HepG2 (cell line): ENCODE measurements around the gene GUCY2F. TPM values are rescaled to one million over a fixed set of nuclear protein-coding genes. Genes with fewer than 3 reads are reported as not detected.

ENCODE experiments used
- ATAC-seq: fragments of 200-7000 bp; cut with Tn5 transposase; 3 replicates; pipeline ENCODE4 v1.9.1; 2020; ENCODE audit warnings: mild to moderate bottlenecking, moderate library complexity
- BruUV-seq: library from RNA; stranded (reverse); fragments of 400-500 nt; replicated peaks from 2 replicates; lab custom pipeline; 2021; lab: Mats Ljungman, UMichigan
- CTCF ChIA-PET: fragments of 300-600 bp; formaldehyde crosslinking; extraction: SDS; loops from one replicate; lab custom pipeline; 2021; ENCODE audit warnings: low total read pairs, inconsistent platforms, low intra/inter-chr PET ratio; lab: Yijun Ruan, JAX
- POLR2A ChIA-PET: fragments of 350-600 bp; sonication (Branson Sonifier 250); formaldehyde crosslinking; loops from one replicate; lab custom pipeline; 2020; ENCODE audit warnings: antibody characterized with exemption, inconsistent platforms; lab: Yijun Ruan, JAX
- DNase-seq: peaks from one replicate; pipeline ENCODE4 v3.0.0-alpha.2; 2015; ENCODE audit warnings: low spot score
- FAIRE-seq: peaks from 3 replicates; lab custom pipeline; 2011; peaks lifted over from hg19 to GRCh38; lab: Jason Lieb, UNC
- H2AFZ ChIP-seq: one replicate; pipeline ENCODE4 v1.6.1; 2011; ENCODE audit warnings: low read length, inconsistent platforms
- H3K27ac ChIP-seq: fragments of 300-600 bp; 3 replicates; pipeline ENCODE4 v1.8.0; 2011; ENCODE audit warnings: mixed run types, mild to moderate bottlenecking, mixed read lengths, low read length, inconsistent platforms; ENCODE audit not compliant: insufficient read depth; ENCODE audit errors: extremely low read length
- H3K27me3 ChIP-seq, 2 experiments: fragments of 200-600 bp in 1 of 2; 2 replicates in 1 of 2; 3 replicates in 1 of 2; pipeline versions ENCODE4 v1.6.0 to v1.8.0; 2011; ENCODE audit warnings: low read length in 2 of 2, mild to moderate bottlenecking in 2 of 2, moderate library complexity in 2 of 2, inconsistent platforms in 1 of 2; ENCODE audit not compliant: insufficient read depth in 2 of 2, control insufficient read depth in 1 of 2
- H3K36me3 ChIP-seq, 2 experiments: fragments of 200-600 bp in 1 of 2; replicated peaks in 1 of 2; 2 replicates in 1 of 2; 3 replicates in 1 of 2; pipeline versions ENCODE4 v1.5.1 to v1.8.0; 2011; ENCODE audit warnings: low read length in 2 of 2, inconsistent platforms in 1 of 2; ENCODE audit not compliant: insufficient read depth in 2 of 2, control insufficient read depth in 1 of 2
- H3K4me1 ChIP-seq: 2 replicates; pipeline ENCODE4 v1.5.1; 2012; ENCODE audit warnings: low read length, inconsistent platforms; ENCODE audit not compliant: insufficient read depth
- H3K4me2 ChIP-seq: 2 replicates; pipeline ENCODE4 v1.6.0; 2011; ENCODE audit warnings: low read depth, low read length, inconsistent platforms
- H3K4me3 ChIP-seq, 3 experiments: fragments of 200-600 bp in 1 of 3; sonication (generic), shearing (Covaris generic) in 1 of 3; replicated peaks in 1 of 3; 2 replicates each; pipeline ENCODE4 v1.5.1; 2011 to 2016; ENCODE audit warnings: low read length in 3 of 3, inconsistent platforms in 2 of 3, low read depth in 2 of 3, mild to moderate bottlenecking in 2 of 3, control low read depth in 1 of 3, mixed read lengths in 1 of 3; ENCODE audit not compliant: insufficient read depth in 1 of 3
- H3K79me2 ChIP-seq: one replicate; pipeline ENCODE4 v1.6.1; 2011; ENCODE audit warnings: low read length, inconsistent platforms; ENCODE audit not compliant: insufficient read depth
- H3K9ac ChIP-seq: 2 replicates; pipeline ENCODE4 v1.6.0; 2011; ENCODE audit warnings: mild to moderate bottlenecking, low read depth, low read length, inconsistent platforms; ENCODE audit not compliant: insufficient read depth
- H3K9me3 ChIP-seq: 2 replicates; pipeline ENCODE4 v1.5.1; 2012; ENCODE audit warnings: mild to moderate bottlenecking, low read length
- H4K20me1 ChIP-seq: 2 replicates; pipeline ENCODE4 v1.6.0; 2011; ENCODE audit warnings: inconsistent platforms, mild to moderate bottlenecking, low read length, moderate library complexity; ENCODE audit not compliant: insufficient read depth
- FLYWCH1 ChIP-seq: sonication (generic); formaldehyde crosslinking; IDR thresholded peaks from 2 replicates; pipeline ENCODE4 v1.8.1; 2023; ENCODE audit warnings: mild to moderate bottlenecking, missing genetic modification reagents
- MXD1 ChIP-seq: sonication (generic); formaldehyde crosslinking; IDR thresholded peaks from 2 replicates; pipeline ENCODE4 v1.4.0; 2020; ENCODE audit warnings: mild to moderate bottlenecking, missing genetic modification reagents
- MYC ChIP-seq: sonication (generic); formaldehyde crosslinking; IDR thresholded peaks from 2 replicates; pipeline ENCODE4 v1.9.0; 2021; ENCODE audit warnings: missing genetic modification reagents, borderline replicate concordance
- NR3C1 ChIP-seq: sonication (generic); formaldehyde crosslinking; IDR thresholded peaks from 2 replicates; pipeline ENCODE4 v1.4.0; 2020; ENCODE audit warnings: missing genetic modification reagents
- POGZ ChIP-seq: sonication (generic); formaldehyde crosslinking; IDR thresholded peaks from 2 replicates; pipeline ENCODE4 v1.4.0; 2020; ENCODE audit warnings: mild to moderate bottlenecking, missing genetic modification reagents
- SOX6 ChIP-seq, 2 experiments: fragments of 450-650 bp in 1 of 2; sonication (generic) in 1 of 2; formaldehyde crosslinking in 1 of 2; IDR thresholded peaks; 2 replicates each; pipeline versions ENCODE4 v1.4.0 to v1.6.1; 2017 to 2020; ENCODE audit warnings: antibody characterized with exemption in 1 of 2, mild to moderate bottlenecking in 1 of 2, missing genetic modification reagents in 1 of 2
- YY1 ChIP-seq: IDR thresholded peaks from 2 replicates; pipeline ENCODE4 v1.6.1; 2011; ENCODE audit warnings: low read length, low read depth, moderate library complexity, mild to moderate bottlenecking; ENCODE audit not compliant: insufficient read depth, insufficient replicate concordance
- ZFX ChIP-seq: sonication (generic); formaldehyde crosslinking; IDR thresholded peaks from 2 replicates; pipeline ENCODE4 v1.4.0; 2020; ENCODE audit warnings: mild to moderate bottlenecking, low read depth, missing genetic modification reagents, moderate library complexity
- ZNF160 ChIP-seq: sonication (generic); formaldehyde crosslinking; IDR thresholded peaks from 2 replicates; pipeline ENCODE4 v1.8.0; 2022; ENCODE audit warnings: mild to moderate bottlenecking, inconsistent platforms, missing genetic modification reagents
- ZNF235 ChIP-seq: sonication (generic); formaldehyde crosslinking; IDR thresholded peaks from 2 replicates; pipeline ENCODE4 v1.8.1; 2023; ENCODE audit warnings: mild to moderate bottlenecking, missing genetic modification reagents, borderline replicate concordance
- ZNF317 ChIP-seq: sonication (generic); formaldehyde crosslinking; IDR thresholded peaks from 2 replicates; pipeline ENCODE4 v1.5.0; 2020; ENCODE audit warnings: mild to moderate bottlenecking, missing genetic modification reagents
- ZNF34 ChIP-seq: sonication (generic); formaldehyde crosslinking; IDR thresholded peaks from 2 replicates; pipeline ENCODE4 v1.4.0; 2020; ENCODE audit warnings: mild to moderate bottlenecking, missing genetic modification reagents, borderline replicate concordance
- ZNF543 ChIP-seq: sonication (generic); formaldehyde crosslinking; IDR thresholded peaks from 2 replicates; pipeline ENCODE4 v1.4.0; 2020; ENCODE audit warnings: mild to moderate bottlenecking, missing genetic modification reagents
- ZNF792 ChIP-seq: IDR thresholded peaks from 2 replicates; pipeline ENCODE4 v1.6.1; 2016
- ZNF891 ChIP-seq: sonication (generic); formaldehyde crosslinking; IDR thresholded peaks from 2 replicates; pipeline ENCODE4 v1.5.0; 2020; ENCODE audit warnings: mild to moderate bottlenecking, missing genetic modification reagents
- ZSCAN12 ChIP-seq: sonication (generic); formaldehyde crosslinking; IDR thresholded peaks from 2 replicates; pipeline ENCODE4 v1.9.0; 2021; ENCODE audit warnings: mild to moderate bottlenecking, missing genetic modification reagents
- ZSCAN22 ChIP-seq: sonication (generic); formaldehyde crosslinking; IDR thresholded peaks from 2 replicates; pipeline ENCODE4 v1.4.0; 2020; ENCODE audit warnings: mild to moderate bottlenecking, missing genetic modification reagents
- WGBS: methylation state at CpG from one replicate; pipeline ENCODE4 v1.1.6; 2017; ENCODE audit warnings: low lambda C conversion rate; 5-methylcytosine and 5-hydroxymethylcytosine counted together
- in situ Hi-C: cut with HindIII; loops from 2 replicates; pipeline ENCODE4 v1.10.0; 2017; ENCODE audit warnings: low pct_unique_long_range_greater_than_20kb; ENCODE audit not compliant: extremely low pct_ligation_motif_present
- intact Hi-C: fragments of 100-400 bp; cut with micrococcal nuclease; formaldehyde crosslinking; loops from one replicate; pipeline ENCODE4 v1.10.0; 2022; ENCODE audit not compliant: unreplicated experiment
- polyA plus RNA-seq, 8 experiments: library from polyadenylated mRNA; depleted of rRNA in 3 of 8; stranded (reverse) in 7 of 8; unstranded in 1 of 8; fragments of >200 nt; fragmentation: Illumina TruSeq in 4 of 8; extraction: Trizol in 4 of 8; gene quantifications; 2 replicates each; pipeline versions ENCODE4 v1.2.1 to v1.2.3, GENCODE V29; 2011 to 2016; ENCODE audit warnings: low read depth in 4 of 8, missing spikeins in 1 of 8, mixed read lengths in 1 of 8; ENCODE audit not compliant: insufficient read depth in 1 of 8
- total RNA-seq, 5 experiments: library from RNA; depleted of rRNA; stranded (reverse); fragments of >200 nt; fragmentation: Illumina TruSeq; extraction: Trizol; gene quantifications; 2 replicates each; pipeline ENCODE4 v1.2.3, GENCODE V29; 2016; ENCODE audit warnings: low read depth in 1 of 5

Gene GUCY2F
- total and polyA plus RNA-seq, 2 of the 13 experiments (the other 11 are each of a cell fraction or from before 2014, with no cell fraction given), result 0.03 TPM; not detected in 1

GRCh38 chrX:109398833-109399232, 83.1 kb downstream of the GUCY2F start:
- H3K79me2 ChIP-seq, result no peaks in the 10 kb centered on the region
- in situ Hi-C loops, result no loop called here
- ChIA-PET POLR2A (no interaction called here), CTCF (no interaction called here)
- ATAC-seq, result no peak
- H2AFZ ChIP-seq, result no peak overlapping the region
- H3K9me3 ChIP-seq, result no peaks in the 10 kb centered on the region
- no peak overlapping the region for H3K4me3 ChIP-seq
- intact Hi-C loops, result no loop called here
- no peaks in the 10 kb centered on the region for H4K20me1 ChIP-seq
- no peak overlapping the region for H3K27ac ChIP-seq
- H3K4me1 ChIP-seq, result no peaks in the 10 kb centered on the region
- H3K9ac ChIP-seq, result no peak overlapping the region
- no peaks in the 10 kb centered on the region for H3K27me3 ChIP-seq
- BruUV-seq, result no TSS peak
- DNase-seq, result no peak
- no peak for TF ChIP-seq ZSCAN22 (CRISPR knock-in tag)
- no peak for TF ChIP-seq SOX6 (IDR thresholded peaks at IDR 0.05)
- no peak for TF ChIP-seq SOX6 (CRISPR knock-in tag; IDR thresholded peaks at IDR 0.05)
- no peak for TF ChIP-seq ZNF543
- no peak for TF ChIP-seq ZNF34 (CRISPR knock-in tag)
- no peak for TF ChIP-seq YY1
- TF ChIP-seq ZFX (CRISPR knock-in tag), result no peak
- TF ChIP-seq POGZ (CRISPR knock-in tag), result no peak
- no peak for TF ChIP-seq ZNF235 (CRISPR knock-in tag)
- no peak for TF ChIP-seq MYC (CRISPR knock-in tag)
- no peak for TF ChIP-seq ZSCAN12 (CRISPR knock-in tag)
- no peak for TF ChIP-seq FLYWCH1 (CRISPR knock-in tag)
- no peak for TF ChIP-seq ZNF891 (CRISPR knock-in tag)
- TF ChIP-seq ZNF160 (CRISPR knock-in tag), result no peak
- no peak for TF ChIP-seq NR3C1
- no peak for TF ChIP-seq MXD1 (CRISPR knock-in tag)
- no peak for TF ChIP-seq ZNF792
- no peak for TF ChIP-seq ZNF317 (CRISPR knock-in tag)
- WGBS, result no CpG with 5 or more reads among the region's 2 CpGs
- no peaks in the 10 kb centered on the region for H3K36me3 ChIP-seq
- no peak overlapping the region for H3K4me2 ChIP-seq
- FAIRE-seq, result no peak
